ENCODE data around the gene LRRK2. TPM values are rescaled to one million over a fixed set of nuclear protein-coding genes. Genes with fewer than 3 reads are reported as not detected.

LRRK2 gene
- total and polyA plus RNA-seq, 4 donors: 1.5 to 11.5 (median 4.9) TPM

DNA sequence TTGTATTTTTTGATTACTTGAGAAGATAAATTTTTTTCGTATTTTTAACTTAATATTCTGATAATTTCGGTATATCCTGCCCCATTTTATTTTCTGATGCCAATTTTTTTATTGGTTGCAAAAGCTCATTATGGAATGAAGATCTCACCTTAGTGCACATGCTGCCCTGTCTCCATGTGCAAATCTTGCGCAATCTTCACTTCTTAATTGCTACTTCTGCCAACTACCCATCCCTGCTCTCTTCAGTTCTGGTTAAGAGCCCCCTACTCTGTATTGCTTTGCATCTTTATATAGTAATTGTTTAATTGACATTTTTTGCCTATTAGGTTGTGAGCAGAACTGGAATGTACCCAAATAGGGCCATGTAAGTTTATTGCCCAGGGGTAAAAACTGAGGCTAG is 20.5 kb upstream of the LRRK2 start:
- TF ChIP-seq, protein P1, sequence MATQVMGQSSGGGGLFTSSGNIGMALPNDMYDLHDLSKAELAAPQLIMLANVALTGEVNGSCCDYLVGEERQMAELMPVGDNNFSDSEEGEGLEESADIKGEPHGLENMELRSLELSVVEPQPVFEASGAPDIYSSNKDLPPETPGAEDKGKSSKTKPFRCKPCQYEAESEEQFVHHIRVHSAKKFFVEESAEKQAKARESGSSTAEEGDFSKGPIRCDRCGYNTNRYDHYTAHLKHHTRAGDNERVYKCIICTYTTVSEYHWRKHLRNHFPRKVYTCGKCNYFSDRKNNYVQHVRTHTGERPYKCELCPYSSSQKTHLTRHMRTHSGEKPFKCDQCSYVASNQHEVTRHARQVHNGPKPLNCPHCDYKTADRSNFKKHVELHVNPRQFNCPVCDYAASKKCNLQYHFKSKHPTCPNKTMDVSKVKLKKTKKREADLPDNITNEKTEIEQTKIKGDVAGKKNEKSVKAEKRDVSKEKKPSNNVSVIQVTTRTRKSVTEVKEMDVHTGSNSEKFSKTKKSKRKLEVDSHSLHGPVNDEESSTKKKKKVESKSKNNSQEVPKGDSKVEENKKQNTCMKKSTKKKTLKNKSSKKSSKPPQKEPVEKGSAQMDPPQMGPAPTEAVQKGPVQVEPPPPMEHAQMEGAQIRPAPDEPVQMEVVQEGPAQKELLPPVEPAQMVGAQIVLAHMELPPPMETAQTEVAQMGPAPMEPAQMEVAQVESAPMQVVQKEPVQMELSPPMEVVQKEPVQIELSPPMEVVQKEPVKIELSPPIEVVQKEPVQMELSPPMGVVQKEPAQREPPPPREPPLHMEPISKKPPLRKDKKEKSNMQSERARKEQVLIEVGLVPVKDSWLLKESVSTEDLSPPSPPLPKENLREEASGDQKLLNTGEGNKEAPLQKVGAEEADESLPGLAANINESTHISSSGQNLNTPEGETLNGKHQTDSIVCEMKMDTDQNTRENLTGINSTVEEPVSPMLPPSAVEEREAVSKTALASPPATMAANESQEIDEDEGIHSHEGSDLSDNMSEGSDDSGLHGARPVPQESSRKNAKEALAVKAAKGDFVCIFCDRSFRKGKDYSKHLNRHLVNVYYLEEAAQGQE (IDR thresholded peaks at IDR 0.05): no peak
- TF ChIP-seq, protein P2, sequence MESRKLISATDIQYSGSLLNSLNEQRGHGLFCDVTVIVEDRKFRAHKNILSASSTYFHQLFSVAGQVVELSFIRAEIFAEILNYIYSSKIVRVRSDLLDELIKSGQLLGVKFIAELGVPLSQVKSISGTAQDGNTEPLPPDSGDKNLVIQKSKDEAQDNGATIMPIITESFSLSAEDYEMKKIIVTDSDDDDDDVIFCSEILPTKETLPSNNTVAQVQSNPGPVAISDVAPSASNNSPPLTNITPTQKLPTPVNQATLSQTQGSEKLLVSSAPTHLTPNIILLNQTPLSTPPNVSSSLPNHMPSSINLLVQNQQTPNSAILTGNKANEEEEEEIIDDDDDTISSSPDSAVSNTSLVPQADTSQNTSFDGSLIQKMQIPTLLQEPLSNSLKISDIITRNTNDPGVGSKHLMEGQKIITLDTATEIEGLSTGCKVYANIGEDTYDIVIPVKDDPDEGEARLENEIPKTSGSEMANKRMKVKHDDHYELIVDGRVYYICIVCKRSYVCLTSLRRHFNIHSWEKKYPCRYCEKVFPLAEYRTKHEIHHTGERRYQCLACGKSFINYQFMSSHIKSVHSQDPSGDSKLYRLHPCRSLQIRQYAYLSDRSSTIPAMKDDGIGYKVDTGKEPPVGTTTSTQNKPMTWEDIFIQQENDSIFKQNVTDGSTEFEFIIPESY (IDR thresholded peaks at IDR 0.05): no peak
- TF ChIP-seq FOXA2 (IDR thresholded peaks at IDR 0.05): no peak
- TF ChIP-seq, protein P3, sequence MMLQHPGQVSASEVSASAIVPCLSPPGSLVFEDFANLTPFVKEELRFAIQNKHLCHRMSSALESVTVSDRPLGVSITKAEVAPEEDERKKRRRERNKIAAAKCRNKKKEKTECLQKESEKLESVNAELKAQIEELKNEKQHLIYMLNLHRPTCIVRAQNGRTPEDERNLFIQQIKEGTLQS (IDR thresholded peaks at IDR 0.05): no peak
- TF ChIP-seq RAD21 (IDR thresholded peaks at IDR 0.05): no peak
- TF ChIP-seq, protein P4, sequence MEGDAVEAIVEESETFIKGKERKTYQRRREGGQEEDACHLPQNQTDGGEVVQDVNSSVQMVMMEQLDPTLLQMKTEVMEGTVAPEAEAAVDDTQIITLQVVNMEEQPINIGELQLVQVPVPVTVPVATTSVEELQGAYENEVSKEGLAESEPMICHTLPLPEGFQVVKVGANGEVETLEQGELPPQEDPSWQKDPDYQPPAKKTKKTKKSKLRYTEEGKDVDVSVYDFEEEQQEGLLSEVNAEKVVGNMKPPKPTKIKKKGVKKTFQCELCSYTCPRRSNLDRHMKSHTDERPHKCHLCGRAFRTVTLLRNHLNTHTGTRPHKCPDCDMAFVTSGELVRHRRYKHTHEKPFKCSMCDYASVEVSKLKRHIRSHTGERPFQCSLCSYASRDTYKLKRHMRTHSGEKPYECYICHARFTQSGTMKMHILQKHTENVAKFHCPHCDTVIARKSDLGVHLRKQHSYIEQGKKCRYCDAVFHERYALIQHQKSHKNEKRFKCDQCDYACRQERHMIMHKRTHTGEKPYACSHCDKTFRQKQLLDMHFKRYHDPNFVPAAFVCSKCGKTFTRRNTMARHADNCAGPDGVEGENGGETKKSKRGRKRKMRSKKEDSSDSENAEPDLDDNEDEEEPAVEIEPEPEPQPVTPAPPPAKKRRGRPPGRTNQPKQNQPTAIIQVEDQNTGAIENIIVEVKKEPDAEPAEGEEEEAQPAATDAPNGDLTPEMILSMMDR (IDR thresholded peaks at IDR 0.05; ENCODE audit: low read depth, low read length, missing input control): no peak
- TF ChIP-seq SP1 (IDR thresholded peaks at IDR 0.05): no peak
- TF ChIP-seq GABPA (IDR thresholded peaks at IDR 0.05 in 1 of 2, conservative IDR thresholded peaks at IDR 0.05 in 1 of 2): no peak
- no peak for TF ChIP-seq TAF1 (conservative IDR thresholded peaks at IDR 0.05)
- no peak for TF ChIP-seq YY1 (IDR thresholded peaks at IDR 0.05)
- no peak for TF ChIP-seq RXRA (IDR thresholded peaks at IDR 0.05)
- no peak for TF ChIP-seq JUND (IDR thresholded peaks at IDR 0.05)
- TF ChIP-seq, protein P5, sequence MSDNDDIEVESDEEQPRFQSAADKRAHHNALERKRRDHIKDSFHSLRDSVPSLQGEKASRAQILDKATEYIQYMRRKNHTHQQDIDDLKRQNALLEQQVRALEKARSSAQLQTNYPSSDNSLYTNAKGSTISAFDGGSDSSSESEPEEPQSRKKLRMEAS (IDR thresholded peaks at IDR 0.05): no peak
- TF ChIP-seq FOXA1 (IDR thresholded peaks at IDR 0.05): no peak
- no peak for TF ChIP-seq HNF4G (IDR thresholded peaks at IDR 0.05)
- TF ChIP-seq HNF4A (conservative IDR thresholded peaks at IDR 0.05): no peak
- no peak for TF ChIP-seq NR2F2 (IDR thresholded peaks at IDR 0.05)
- no peak for TF ChIP-seq EGR1 (IDR thresholded peaks at IDR 0.05; ENCODE audit: low read depth in 2 of 2)
- no peaks in the 10 kb centered on the region for H3K4me1 ChIP-seq (ENCODE audit: control insufficient read depth in 4 of 4, insufficient read depth in 4 of 4, low read length in 3 of 4)
- WGBS: 88% methylated on average over 3 of the region's 3 CpGs

More for the DNA sequence above, 20.5 kb upstream of the LRRK2 start:
- H3K27ac ChIP-seq (ENCODE audit: low read depth in 1 of 2, low read length in 2 of 2): no peak overlapping the region
- DNase-seq (ENCODE audit: low spot score): no peak
- no peak overlapping the region for H3K4me3 ChIP-seq (ENCODE audit: low read depth in 1 of 3, low read length in 3 of 3)
- no peaks in the 10 kb centered on the region for H3K9me3 ChIP-seq (ENCODE audit: control insufficient read depth in 4 of 4, low read length in 3 of 4)
- H3K36me3 ChIP-seq (ENCODE audit: control insufficient read depth in 4 of 4, insufficient read depth in 3 of 4, low read depth in 1 of 4, low read length in 3 of 4): no peaks in the 10 kb centered on the region
- no peaks in the 10 kb centered on the region for H3K27me3 ChIP-seq (ENCODE audit: control insufficient read depth in 4 of 4, insufficient read depth in 4 of 4, low read length in 3 of 4)
- no peak overlapping the region for H3K9ac ChIP-seq (ENCODE audit: low read depth in 1 of 2, low read length in 2 of 2)

Data from liver (tissue), 9 donors.